ENCODE measurements around the gene CRYL1.

DNA sequence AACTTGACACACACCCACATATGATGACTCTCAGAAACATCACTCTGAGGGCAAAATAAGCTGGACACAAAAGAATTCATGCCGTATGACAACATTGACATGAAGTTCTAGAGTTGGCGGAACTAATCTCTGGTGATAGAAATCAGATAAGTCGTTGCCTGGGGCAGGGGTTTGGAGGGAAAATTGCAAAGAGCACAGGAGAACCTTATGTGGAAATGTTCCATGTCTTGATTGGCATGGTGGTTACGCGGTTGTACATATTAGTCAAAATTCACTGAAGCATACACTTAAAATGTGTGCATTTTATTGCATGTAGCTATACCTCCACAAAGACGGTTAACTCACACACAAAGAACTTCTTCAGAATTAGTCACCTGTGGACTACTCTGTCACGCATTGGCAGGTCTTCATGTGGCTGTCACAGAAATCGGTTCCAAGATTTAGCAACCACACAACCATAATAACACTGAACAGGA is 155.7 kb downstream of the CRYL1 start:
- TF ChIP-seq, protein P1, sequence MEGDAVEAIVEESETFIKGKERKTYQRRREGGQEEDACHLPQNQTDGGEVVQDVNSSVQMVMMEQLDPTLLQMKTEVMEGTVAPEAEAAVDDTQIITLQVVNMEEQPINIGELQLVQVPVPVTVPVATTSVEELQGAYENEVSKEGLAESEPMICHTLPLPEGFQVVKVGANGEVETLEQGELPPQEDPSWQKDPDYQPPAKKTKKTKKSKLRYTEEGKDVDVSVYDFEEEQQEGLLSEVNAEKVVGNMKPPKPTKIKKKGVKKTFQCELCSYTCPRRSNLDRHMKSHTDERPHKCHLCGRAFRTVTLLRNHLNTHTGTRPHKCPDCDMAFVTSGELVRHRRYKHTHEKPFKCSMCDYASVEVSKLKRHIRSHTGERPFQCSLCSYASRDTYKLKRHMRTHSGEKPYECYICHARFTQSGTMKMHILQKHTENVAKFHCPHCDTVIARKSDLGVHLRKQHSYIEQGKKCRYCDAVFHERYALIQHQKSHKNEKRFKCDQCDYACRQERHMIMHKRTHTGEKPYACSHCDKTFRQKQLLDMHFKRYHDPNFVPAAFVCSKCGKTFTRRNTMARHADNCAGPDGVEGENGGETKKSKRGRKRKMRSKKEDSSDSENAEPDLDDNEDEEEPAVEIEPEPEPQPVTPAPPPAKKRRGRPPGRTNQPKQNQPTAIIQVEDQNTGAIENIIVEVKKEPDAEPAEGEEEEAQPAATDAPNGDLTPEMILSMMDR (conservative IDR thresholded peaks at IDR 0.05 in 1 of 2, IDR thresholded peaks at IDR 0.05 in 1 of 2; ENCODE audit: extremely low read depth in 1 of 2, insufficient read depth in 1 of 2, low read depth in 1 of 2, low read length in 2 of 2): no peak
- TF ChIP-seq EZH2 (IDR thresholded peaks at IDR 0.05; ENCODE audit: borderline replicate concordance, low read length): no peak
